D721Med (cell line): Measurements from ENCODE around the gene BPIFA1.
A peak's percentile ranks its signal among the peaks of the same experiment; 100 is the strongest.

Experiments used
- DNase-seq: peaks from one replicate; pipeline ENCODE4 v3.0.0; 2011; ENCODE audit warnings: low spot score; ENCODE audit not compliant: insufficient read length
- FAIRE-seq: peaks from 2 replicates; lab custom pipeline; 2011; peaks lifted over from hg19 to GRCh38; lab: Jason Lieb, UNC
- CTCF ChIP-seq: IDR thresholded peaks from 2 replicates; pipeline ENCODE4 v1.5.1; 2012; ENCODE audit warnings: mild to moderate bottlenecking, control low read depth; ENCODE audit not compliant: insufficient read depth; ENCODE audit errors: missing control alignments

Gene BPIFA1

DNA sequence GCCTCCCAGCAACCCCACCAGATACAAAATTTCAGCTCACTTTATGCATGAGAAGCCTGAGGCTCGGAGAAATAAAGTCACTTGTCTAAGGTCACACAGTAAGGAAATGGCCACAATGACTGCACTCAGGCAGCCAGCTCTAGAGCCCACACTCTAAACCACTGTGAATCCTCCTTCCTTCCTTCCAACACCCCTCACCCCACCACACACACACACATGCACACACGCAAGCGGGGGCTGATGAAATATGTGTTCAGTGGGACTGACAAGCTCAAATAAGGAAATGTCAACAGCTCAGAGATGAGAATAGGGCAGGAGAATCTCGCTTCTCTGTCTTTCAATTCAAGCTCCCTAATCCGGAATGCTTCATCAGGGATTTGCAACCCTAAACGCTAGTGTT lies 6.0 kb upstream of the BPIFA1 start:
- TF ChIP-seq CTCF: no peak
- FAIRE-seq: no peak
- DNase-seq: no peak

DNA sequence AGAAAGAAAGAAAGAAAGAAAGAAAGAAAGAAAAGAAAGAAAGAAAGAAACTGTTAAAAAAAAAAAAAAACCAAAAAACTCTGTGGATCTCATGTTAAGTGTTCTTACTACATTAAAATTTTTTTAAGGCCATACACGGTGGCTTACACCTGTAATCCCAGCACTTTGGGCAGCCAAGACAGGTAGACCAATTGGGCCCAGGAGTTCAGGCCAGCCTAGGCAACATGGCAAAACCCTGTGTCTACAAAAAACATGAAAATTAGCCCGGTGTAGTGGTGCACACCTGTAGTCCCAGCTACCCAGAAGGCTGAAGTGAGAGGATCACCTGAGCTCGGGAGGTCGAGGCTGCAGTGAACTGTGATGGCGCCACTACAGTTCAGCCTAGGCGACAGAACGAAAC lies 4.6 kb upstream of the BPIFA1 start:
- TF ChIP-seq CTCF: no peak
- FAIRE-seq (no peak), DNase-seq (no peak)

- no peak for TF ChIP-seq CTCF
- FAIRE-seq: no peak
- DNase-seq: no peak
Observed at GRCh38 chr20:33232486-33233072, 3.2 kb upstream of the BPIFA1 start.

DNA sequence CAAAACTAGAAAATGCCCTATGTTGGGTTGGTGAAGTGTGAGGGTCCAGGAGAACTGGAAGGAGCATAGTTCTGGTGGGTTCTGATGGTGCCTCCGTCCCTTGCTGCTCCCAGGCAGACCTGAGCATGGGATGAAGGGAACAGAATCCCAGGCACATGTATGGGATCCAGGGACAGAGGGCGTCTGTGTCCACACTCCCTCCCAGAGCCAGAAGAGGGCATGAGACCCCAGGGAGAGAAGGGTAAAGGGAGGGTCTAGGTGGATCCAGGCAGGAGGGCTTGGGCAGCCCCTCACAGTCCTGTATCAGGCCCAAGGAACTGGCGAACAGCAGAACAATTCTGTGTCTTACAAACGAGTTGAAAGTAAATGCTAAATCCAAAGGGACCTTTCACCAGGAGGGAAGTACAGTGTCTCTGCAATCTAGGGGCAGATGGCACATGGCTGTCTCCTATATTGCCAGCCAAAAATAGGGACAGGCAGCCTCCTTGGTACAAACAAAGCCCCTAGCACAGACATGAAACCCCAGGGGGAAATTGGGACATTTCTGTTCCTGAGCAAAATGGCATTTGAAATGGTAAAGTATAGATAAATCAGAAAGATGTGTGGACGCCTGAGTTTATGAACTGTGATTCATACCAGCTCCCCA lies 2.5 kb upstream of the BPIFA1 start:
- DNase-seq (no peak), FAIRE-seq (no peak)
- TF ChIP-seq CTCF: peak; percentile 40

GRCh38 chr20:33234050-33234449 lies 1.7 kb upstream of the BPIFA1 start:
- TF ChIP-seq CTCF: no peak
- FAIRE-seq (no peak), DNase-seq (no peak)

- TF ChIP-seq CTCF: no peak
- FAIRE-seq (no peak), DNase-seq (no peak)
Observed at GRCh38 chr20:33236351-33236750, 555 bp downstream of the BPIFA1 start.

- no peak for TF ChIP-seq CTCF
- no peak for FAIRE-seq
Observed at GRCh38 chr20:33237989-33238388, 2.2 kb downstream of the BPIFA1 start.

More at GRCh38 chr20:33237989-33238388, 2.2 kb downstream of the BPIFA1 start:
- DNase-seq: no peak
